CD8-positive, alpha-beta memory T cell (primary cell): Measurements from ENCODE around the gene BRD7. TPM values are rescaled to one million over a fixed set of nuclear protein-coding genes. Genes with fewer than 3 reads are reported as not detected.

Experiments used
- CTCF ChIA-PET: fragments of 350-600 bp; sonication (Branson Sonifier 250); formaldehyde crosslinking; loops from one replicate; lab custom pipeline; 2021; ENCODE audit warnings: antibody characterized with exemption; lab: Charles Lee
- POLR2A ChIA-PET: fragments of 350-600 bp; sonication (Branson Sonifier 250); formaldehyde crosslinking; loops from one replicate; lab custom pipeline; 2021; ENCODE audit warnings: antibody characterized with exemption; lab: Charles Lee
- DNase-seq, 5 donors: peaks; one replicate each; pipeline versions ENCODE4 v3.0.0 to v3.0.0-alpha.2; 2020 to 2022; ENCODE audit warnings: mixed read lengths in 1 of 5
- H3K27ac ChIP-seq: one replicate; pipeline ENCODE4 v1.7.0; 2013; ENCODE audit warnings: low read depth, mild to moderate bottlenecking, low read length, moderate library complexity
- H3K27me3 ChIP-seq: 2 replicates; pipeline ENCODE4 v1.7.0; 2013; ENCODE audit warnings: low read length, mild to moderate bottlenecking; ENCODE audit not compliant: insufficient read depth, poor library complexity, severe bottlenecking
- H3K36me3 ChIP-seq: 2 replicates; pipeline ENCODE4 v1.7.0; 2013; ENCODE audit warnings: mild to moderate bottlenecking, low read length, moderate library complexity; ENCODE audit not compliant: insufficient read depth
- H3K4me1 ChIP-seq: 2 replicates; pipeline ENCODE4 v1.7.0; 2013; ENCODE audit warnings: mild to moderate bottlenecking, low read length, moderate library complexity; ENCODE audit not compliant: insufficient read depth
- H3K4me3 ChIP-seq: 2 replicates; pipeline ENCODE4 v1.7.0; 2013; ENCODE audit warnings: mild to moderate bottlenecking, low read length
- H3K9me3 ChIP-seq: 2 replicates; pipeline ENCODE4 v1.7.0; 2013; ENCODE audit warnings: mild to moderate bottlenecking, low read length
- H3K27ac Mint-ChIP-seq, 8 donors: one replicate each; pipeline ENCODE4 v1.8.0; 2020 to 2021; ENCODE audit warnings: mixed read lengths in 8 of 8, mild to moderate bottlenecking in 6 of 8, inconsistent platforms in 3 of 8, moderate library complexity in 3 of 8
- H3K27me3 Mint-ChIP-seq, 2 donors: one replicate each; pipeline ENCODE4 v1.8.0; 2020 to 2021; ENCODE audit warnings: mixed read lengths in 2 of 2, mild to moderate bottlenecking in 1 of 2, moderate library complexity in 1 of 2
- H3K36me3 Mint-ChIP-seq, 3 donors: one replicate each; pipeline ENCODE4 v1.8.0; 2020 to 2021; ENCODE audit warnings: mixed read lengths in 3 of 3, inconsistent platforms in 1 of 3, mild to moderate bottlenecking in 1 of 3
- H3K4me1 Mint-ChIP-seq, 3 donors: one replicate each; pipeline ENCODE4 v1.8.0; 2020 to 2021; ENCODE audit warnings: mixed read lengths in 3 of 3, inconsistent platforms in 1 of 3, mild to moderate bottlenecking in 1 of 3
- H3K4me3 Mint-ChIP-seq, 7 donors: one replicate each; pipeline ENCODE4 v1.8.0; 2020 to 2021; ENCODE audit warnings: mixed read lengths in 7 of 7, mild to moderate bottlenecking in 6 of 7, moderate library complexity in 4 of 7, inconsistent platforms in 2 of 7
- H3K9me3 Mint-ChIP-seq, 5 donors: one replicate each; pipeline ENCODE4 v1.8.0; 2020 to 2022; ENCODE audit warnings: mixed read lengths in 5 of 5, mild to moderate bottlenecking in 3 of 5, moderate library complexity in 2 of 5, inconsistent platforms in 1 of 5
- polyA plus RNA-seq: library from polyadenylated mRNA; unstranded; fragments of 300-500 nt; fragmentation: Illumina TruSeq; gene quantifications from one replicate; pipeline ENCODE4 v1.2.3, GENCODE V29; 2021
- total RNA-seq, 2 experiments: library from RNA; stranded (reverse); gene quantifications; one replicate each; pipeline ENCODE4 v1.2.3, GENCODE V29; 2021

The BRD7 gene
- total and polyA plus RNA-seq, 3 experiments from 2014 or later: 55.7 to 103 (median 101) TPM

DNA sequence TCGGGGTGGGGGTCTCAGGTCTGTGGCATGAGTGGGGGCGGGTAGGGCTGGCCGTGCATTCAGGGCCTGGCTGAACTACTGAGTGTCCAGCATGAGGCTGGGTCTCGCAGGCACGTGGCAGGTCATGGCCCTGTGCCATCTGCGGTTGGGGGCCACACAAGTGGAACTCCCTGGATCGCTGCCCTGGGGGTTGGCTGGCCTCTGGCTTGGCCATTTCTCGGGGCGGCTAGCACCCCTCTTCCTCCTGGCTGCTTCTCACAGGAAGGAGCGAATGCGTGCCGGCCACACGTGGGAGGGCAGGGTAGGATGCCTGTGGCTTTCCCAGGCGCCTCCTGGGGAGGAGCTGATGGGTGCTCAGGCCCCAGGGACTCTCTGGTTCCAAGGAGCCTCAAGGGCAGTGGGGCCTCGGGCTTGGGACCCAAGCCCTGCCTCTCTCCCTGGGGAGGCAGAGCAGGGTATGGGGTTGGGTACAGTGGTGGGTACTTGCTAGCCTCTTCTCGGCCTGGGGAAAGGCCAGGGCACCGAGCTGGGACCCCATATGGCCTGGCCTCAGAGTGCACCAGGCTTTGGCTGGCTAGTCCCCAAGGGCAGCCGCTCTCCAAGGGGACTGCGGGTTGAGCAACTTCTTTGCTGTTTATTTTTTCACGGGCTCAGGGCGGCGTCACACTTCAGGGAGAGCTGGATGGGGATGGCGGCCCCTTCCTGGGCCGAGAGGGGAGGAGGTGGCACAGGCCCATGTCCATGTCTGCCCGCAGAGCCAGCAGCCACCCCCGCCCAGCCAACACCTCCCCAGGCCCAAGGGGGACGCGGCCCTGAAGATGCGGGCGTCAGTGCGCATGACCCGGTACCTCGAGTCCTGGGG lies 65.0 kb downstream of the BRD7 start:
- Histone ChIP-seq H3K4me3 (no peak overlapping the region), H3K27ac (no peak overlapping the region), H3K27me3 (no peaks in the 10 kb centered on the region), H3K9me3 (no peaks in the 10 kb centered on the region), H3K36me3 (peaks cover 45% of the 10 kb centered on the region), H3K4me1 (no peaks in the 10 kb centered on the region)
- DNase-seq: peak in 1 of 5 donors; percentile 38
- Mint-ChIP-seq H3K4me1 (peaks cover 0 to 1% (median 0%) of the 10 kb centered on the region in 3 donors), H3K9me3 (no peaks in the 10 kb centered on the region), H3K27ac (peak overlapping the region in 5 of 8 donors; percentile 5 to 73 (median 58)), H3K4me3 (no peak overlapping the region), H3K27me3 (no peaks in the 10 kb centered on the region), H3K36me3 (peaks cover 0 to 85% (median 0%) of the 10 kb centered on the region in 3 donors)
- ChIA-PET POLR2A (no interaction called here), CTCF (no interaction called here)

DNA sequence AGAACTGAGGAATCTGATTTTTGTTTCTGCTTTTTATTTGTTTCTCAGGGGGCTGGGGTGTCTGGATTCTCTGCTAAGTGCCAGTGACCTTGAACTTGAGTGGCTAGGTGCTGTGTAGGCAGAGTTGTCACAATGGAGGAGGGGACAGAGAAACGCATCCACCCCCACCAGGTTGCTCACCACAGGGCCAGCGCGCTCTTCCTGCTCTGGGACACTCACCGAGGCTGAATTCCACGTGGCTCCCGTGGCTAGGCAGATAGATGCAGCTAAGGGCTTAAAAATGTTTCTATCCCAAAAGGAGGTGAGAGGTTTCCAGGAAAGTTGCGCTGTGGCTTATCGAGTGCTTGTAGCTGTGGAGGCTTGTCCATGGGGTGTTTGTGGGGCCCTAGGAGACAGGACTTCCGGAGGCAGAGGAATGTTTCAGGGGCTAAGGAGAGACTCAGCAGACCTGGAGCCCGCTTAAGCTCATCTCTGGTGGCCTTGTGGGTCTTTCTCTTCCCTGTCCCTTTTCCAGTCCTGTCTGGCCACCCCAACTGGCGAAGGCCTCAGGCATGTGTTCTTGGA lies 65.7 kb downstream of the BRD7 start:
- CTCF ChIA-PET: no interaction called here
- no peak overlapping the region for H3K27ac ChIP-seq
- peak overlapping the region in 6 of 8 donors; percentile 5 to 95 (median 70) for H3K27ac Mint-ChIP-seq

DNA sequence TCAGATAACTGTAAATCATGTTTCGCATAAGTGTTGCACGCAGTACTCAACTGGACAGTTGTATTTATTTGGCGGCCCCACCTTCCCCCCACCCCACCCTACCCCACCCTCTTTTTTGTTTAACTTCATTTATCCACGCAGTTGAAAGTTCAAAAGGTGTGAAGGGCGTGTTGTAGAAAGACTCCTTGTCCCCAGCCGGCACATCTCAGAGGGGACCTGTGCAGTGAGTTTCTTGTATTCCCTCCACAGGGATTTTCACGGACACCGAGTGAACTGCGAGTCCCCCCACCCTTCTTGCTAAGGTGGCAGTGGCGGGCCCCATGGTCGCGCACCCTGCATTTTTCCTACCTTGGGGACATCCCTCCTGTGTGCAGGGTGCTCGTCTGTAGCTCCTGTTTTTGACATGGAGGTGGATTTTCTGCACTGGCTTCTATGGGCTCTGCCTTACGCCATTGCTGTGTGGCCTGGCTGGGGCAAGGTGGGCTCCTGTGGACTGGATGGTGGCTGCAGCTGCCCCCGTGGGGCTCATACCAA lies 66.2 kb downstream of the BRD7 start:
- H3K9me3 Mint-ChIP-seq: no peaks in the 10 kb centered on the region
- H3K4me1 Mint-ChIP-seq: peaks cover 0 to 1% (median 0%) of the 10 kb centered on the region in 3 donors
- H3K4me3 Mint-ChIP-seq: no peak overlapping the region
- H3K4me3 ChIP-seq: no peak overlapping the region
- CTCF ChIA-PET: no interaction called here
- H3K27me3 ChIP-seq: no peaks in the 10 kb centered on the region
- H3K27me3 Mint-ChIP-seq: no peaks in the 10 kb centered on the region
- DNase-seq: peak in 1 of 5 donors; percentile 28
- no peaks in the 10 kb centered on the region for H3K4me1 ChIP-seq
- H3K27ac ChIP-seq: no peak overlapping the region
- no peaks in the 10 kb centered on the region for H3K9me3 ChIP-seq
- POLR2A ChIA-PET: no interaction called here
- H3K36me3 ChIP-seq: peaks cover 41% of the 10 kb centered on the region
- peak overlapping the region in 4 of 8 donors; percentile 5 to 95 (median 50) for H3K27ac Mint-ChIP-seq
- H3K36me3 Mint-ChIP-seq: peaks cover 0 to 84% (median 0%) of the 10 kb centered on the region in 3 donors

More for the DNA sequence above, 65.7 kb downstream of the BRD7 start:
- H3K4me3 Mint-ChIP-seq: no peak overlapping the region
- no peaks in the 10 kb centered on the region for H3K27me3 Mint-ChIP-seq
- H3K4me1 Mint-ChIP-seq: peaks cover 0 to 1% (median 0%) of the 10 kb centered on the region in 3 donors
- no peaks in the 10 kb centered on the region for H3K9me3 ChIP-seq
- no peaks in the 10 kb centered on the region for H3K9me3 Mint-ChIP-seq
- H3K4me1 ChIP-seq: no peaks in the 10 kb centered on the region
- peaks cover 40% of the 10 kb centered on the region for H3K36me3 ChIP-seq
- no peaks in the 10 kb centered on the region for H3K27me3 ChIP-seq
- POLR2A ChIA-PET: no interaction called here
- H3K4me3 ChIP-seq: no peak overlapping the region
- peaks cover 0 to 86% (median 0%) of the 10 kb centered on the region in 3 donors for H3K36me3 Mint-ChIP-seq
- DNase-seq: peak in 1 of 5 donors; percentile 13

DNA sequence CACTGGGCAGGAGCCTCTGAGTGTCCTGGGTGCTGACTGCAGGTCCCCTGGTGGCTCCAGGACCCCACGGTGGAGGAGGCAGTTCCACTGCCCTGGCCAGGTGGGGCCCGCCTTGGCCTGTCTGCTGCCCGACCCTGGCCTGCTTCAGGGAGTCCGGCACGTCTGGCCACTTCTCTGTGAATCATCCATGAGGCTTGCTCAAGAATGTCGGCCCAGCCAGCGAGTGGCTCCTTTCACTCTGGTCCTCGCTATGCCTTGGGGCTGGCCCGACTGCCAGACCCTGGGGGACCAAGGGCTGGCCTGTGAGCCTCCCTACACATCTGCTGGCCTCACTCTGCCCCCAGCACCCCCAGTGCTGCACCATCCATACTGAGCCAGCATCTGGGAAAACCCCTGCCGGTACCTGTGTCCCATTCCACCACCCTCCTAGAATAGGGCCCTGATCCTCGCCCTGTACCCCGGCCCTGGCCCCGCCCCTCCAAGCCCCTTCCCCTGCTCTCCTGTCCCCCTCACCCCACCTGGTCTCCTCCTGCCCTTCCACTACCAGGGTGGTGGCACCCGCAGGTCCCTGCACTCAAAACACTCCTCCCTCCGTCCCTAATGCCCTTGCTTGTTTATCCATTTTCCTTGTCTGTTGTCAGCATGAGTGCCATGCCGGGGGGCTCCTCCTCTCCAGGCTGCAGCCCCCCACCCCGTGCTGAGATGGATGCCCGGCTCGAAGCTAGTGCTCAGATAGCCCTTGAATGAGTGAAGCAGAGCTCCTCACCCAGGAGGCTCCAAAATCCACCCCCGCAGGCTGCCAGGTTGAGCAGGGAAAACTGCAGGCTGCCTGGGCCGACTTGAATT lies 66.9 kb downstream of the BRD7 start:
- Histone ChIP-seq H3K9me3 (no peaks in the 10 kb centered on the region), H3K27me3 (no peaks in the 10 kb centered on the region), H3K4me3 (no peak overlapping the region), H3K4me1 (no peaks in the 10 kb centered on the region), H3K36me3 (peaks cover 41% of the 10 kb centered on the region), H3K27ac (no peak overlapping the region)
- H3K4me1 Mint-ChIP-seq: peaks cover 0 to 1% (median 0%) of the 10 kb centered on the region in 3 donors
- POLR2A ChIA-PET: no interaction called here
- DNase-seq: peak in 1 of 5 donors; percentile 24
- peak overlapping the region in 2 of 8 donors; percentile 36 to 86 for H3K27ac Mint-ChIP-seq
- no peaks in the 10 kb centered on the region for H3K27me3 Mint-ChIP-seq
- peaks cover 0 to 84% (median 0%) of the 10 kb centered on the region in 3 donors for H3K36me3 Mint-ChIP-seq
- H3K9me3 Mint-ChIP-seq: no peaks in the 10 kb centered on the region
- no peak overlapping the region for H3K4me3 Mint-ChIP-seq
- CTCF ChIA-PET: no interaction called here

DNA sequence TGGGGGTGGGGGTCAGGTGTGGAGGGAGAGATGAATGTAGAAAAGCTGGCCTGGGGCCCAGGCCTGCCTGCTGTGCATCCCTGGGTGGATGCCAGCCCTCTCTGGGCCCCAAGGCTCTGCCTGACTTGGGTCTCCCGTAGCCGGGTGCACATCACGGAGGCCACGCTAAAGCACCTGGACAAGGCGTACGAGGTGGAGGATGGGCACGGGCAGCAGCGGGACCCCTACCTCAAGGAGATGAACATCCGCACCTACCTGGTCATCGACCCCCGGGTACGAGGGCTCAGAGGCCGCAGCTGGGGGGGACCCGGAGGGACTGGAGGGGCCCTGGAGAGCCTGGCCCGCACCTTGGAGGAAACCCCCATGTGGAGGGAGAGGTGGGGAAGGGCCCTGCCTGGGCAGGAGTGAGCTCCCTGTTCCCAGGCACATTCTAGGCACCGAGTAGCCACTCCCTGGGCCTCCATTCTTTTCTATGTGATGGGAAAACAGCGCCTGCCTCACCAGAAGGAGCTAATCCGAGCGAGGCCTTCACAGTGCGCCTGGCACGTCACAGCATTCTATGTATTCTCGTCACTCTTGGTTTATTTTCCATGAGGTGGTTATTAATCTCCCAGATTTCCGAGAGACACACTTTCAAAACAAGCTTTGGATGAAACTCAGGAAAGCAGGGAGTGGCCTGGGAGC lies 67.7 kb downstream of the BRD7 start:
- Mint-ChIP-seq H3K36me3 (peaks cover 0 to 85% (median 0%) of the 10 kb centered on the region in 3 donors), H3K27me3 (no peaks in the 10 kb centered on the region), H3K4me3 (no peak overlapping the region), H3K4me1 (peaks cover 0 to 1% (median 0%) of the 10 kb centered on the region in 3 donors), H3K9me3 (no peaks in the 10 kb centered on the region), H3K27ac (peak overlapping the region in 1 of 8 donors; percentile 86)
- Histone ChIP-seq H3K27ac (no peak overlapping the region), H3K4me3 (no peak overlapping the region), H3K9me3 (no peaks in the 10 kb centered on the region), H3K4me1 (no peaks in the 10 kb centered on the region), H3K27me3 (no peaks in the 10 kb centered on the region), H3K36me3 (peaks cover 41% of the 10 kb centered on the region)
- POLR2A ChIA-PET: no interaction called here
- peak in 1 of 5 donors; percentile 22 for DNase-seq
- CTCF ChIA-PET: no interaction called here

DNA sequence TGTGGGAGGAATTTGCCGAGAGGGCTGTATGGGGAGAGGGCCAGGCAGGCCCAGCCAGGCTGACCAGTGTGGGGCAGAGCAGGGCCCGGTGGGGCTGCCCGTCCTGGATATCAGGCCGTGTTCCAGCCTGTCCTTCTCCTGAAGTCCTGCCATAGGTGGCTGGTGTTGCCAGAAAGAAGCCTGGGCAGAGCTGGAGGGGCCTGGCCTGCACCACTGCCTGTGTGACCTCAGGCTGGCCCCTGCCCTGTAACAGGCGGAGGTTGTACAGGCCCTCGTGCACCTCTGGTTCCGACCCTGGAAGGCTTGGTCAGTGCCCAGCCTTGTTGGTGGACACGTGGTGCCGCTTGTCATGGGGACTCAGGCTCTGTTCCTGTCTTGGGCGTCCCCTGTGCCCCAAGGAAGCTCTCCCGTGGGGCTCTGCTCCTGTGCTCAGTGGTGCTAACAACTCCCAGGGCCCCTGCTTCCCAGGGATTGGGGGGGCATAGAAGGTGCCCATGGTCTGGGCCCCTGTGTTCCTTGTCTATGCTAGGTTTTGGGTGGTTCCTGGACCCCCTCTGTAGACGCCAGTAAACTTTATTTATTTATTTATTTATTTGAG lies 69.2 kb downstream of the BRD7 start:
- peak in 1 of 5 donors; percentile 29 for DNase-seq
- Histone ChIP-seq H3K27me3 (no peaks in the 10 kb centered on the region), H3K4me3 (no peak overlapping the region), H3K27ac (no peak overlapping the region), H3K36me3 (peaks cover 49% of the 10 kb centered on the region), H3K4me1 (no peaks in the 10 kb centered on the region), H3K9me3 (no peaks in the 10 kb centered on the region)
- Mint-ChIP-seq H3K27ac (peak overlapping the region in 1 of 8 donors; percentile 75), H3K4me3 (no peak overlapping the region), H3K4me1 (peaks cover 0 to 3% (median 1%) of the 10 kb centered on the region in 3 donors), H3K36me3 (peaks cover 0 to 86% (median 0%) of the 10 kb centered on the region in 3 donors), H3K9me3 (no peaks in the 10 kb centered on the region), H3K27me3 (no peaks in the 10 kb centered on the region)
- ChIA-PET CTCF (interaction anchor here (0.8 kb wide), 1 partner anchor 28 kb away, joined by 3 read pairs; no protein-coding TSS in a partner anchor), POLR2A (no interaction called here)
